RWPE1 (cell line): ENCODE results near the gene CASP10.
"Not testable (repeated sequence)": the region's sequence is repeated elsewhere in the genome, so short reads cannot be mapped to it uniquely, and the experiment has no call there.

Experiments used
- CTCF ChIA-PET: fragments of 350-600 bp; sonication (Branson Sonifier 250); formaldehyde crosslinking; extraction: SDS; loops from one replicate; lab custom pipeline; 2021; lab: Yijun Ruan, JAX
- POLR2A ChIA-PET: fragments of 400-600 bp; formaldehyde crosslinking; extraction: SDS; loops from one replicate; lab custom pipeline; 2020; ENCODE audit warnings: antibody characterized with exemption; ENCODE audit not compliant: low non-redundant PET; lab: Yijun Ruan, JAX
- DNase-seq: peaks from one replicate; pipeline ENCODE4 v3.0.0; 2012; ENCODE audit warnings: low spot score
- H3K27ac ChIP-seq: fragments of 450-650 bp; 2 replicates; pipeline ENCODE4 v1.5.1; 2017
- TF ChIP-seq, protein P1 (sequence below): fragments of 450-650 bp; conservative IDR thresholded peaks from 2 replicates; pipeline ENCODE4 v1.5.1; 2017; ENCODE audit warnings: low read depth, mild to moderate bottlenecking

CASP10 gene

DNA sequence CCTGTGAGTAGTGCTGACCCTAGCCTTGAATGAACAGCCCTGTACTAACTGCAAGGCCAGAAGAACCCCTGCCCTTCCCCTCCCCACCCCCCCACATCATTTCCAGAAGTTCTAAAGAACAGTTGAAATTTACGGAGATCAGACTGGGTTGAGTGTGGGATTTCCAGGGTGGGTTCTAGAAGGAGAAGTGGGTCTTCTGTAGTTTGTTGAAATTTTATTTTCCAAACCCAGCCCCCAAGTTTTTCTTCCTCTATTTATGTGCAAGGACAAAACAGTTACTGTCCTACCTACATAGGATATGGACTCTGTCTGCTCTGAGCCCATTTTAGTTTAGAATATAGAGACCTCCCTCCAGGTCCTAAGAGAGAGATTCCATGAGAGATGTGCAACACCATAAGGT lies 26.3 kb upstream of the CASP10 start:
- ChIA-PET POLR2A (no interaction called here), CTCF (interaction anchor here (0.5 kb wide), 1 partner anchor 26 kb away, joined by 4 read pairs; no protein-coding TSS in a partner anchor)
- no peak for DNase-seq

DNA sequence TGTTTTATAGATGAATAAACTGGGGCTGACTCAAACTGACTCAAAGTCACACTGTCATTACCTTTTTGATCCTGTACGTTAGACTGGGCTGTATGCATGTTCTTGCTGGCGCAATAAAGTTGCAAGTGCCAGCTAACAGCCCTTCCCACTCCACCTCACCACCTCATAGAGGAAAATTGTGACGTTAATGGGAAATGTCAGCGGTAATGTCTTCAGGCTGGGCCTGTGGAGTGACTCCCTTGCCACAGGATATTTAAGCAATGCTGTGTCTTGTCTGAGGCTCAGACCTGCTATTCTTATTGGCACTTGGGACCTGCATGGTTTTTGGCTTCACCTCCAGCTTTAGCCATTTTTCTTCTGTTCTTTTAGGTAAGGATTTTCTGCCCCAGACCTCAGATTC lies 25.2 kb upstream of the CASP10 start:
- CTCF ChIA-PET, result interaction anchor here (0.7 to 1.7 kb wide), 9 partner anchors 13 to 375 kb away, joined by 3 to 7 read pairs (median 3); partner anchors contain the start of gene CFLAR
- DNase-seq, result no peak
- TF ChIP-seq, protein P1, sequence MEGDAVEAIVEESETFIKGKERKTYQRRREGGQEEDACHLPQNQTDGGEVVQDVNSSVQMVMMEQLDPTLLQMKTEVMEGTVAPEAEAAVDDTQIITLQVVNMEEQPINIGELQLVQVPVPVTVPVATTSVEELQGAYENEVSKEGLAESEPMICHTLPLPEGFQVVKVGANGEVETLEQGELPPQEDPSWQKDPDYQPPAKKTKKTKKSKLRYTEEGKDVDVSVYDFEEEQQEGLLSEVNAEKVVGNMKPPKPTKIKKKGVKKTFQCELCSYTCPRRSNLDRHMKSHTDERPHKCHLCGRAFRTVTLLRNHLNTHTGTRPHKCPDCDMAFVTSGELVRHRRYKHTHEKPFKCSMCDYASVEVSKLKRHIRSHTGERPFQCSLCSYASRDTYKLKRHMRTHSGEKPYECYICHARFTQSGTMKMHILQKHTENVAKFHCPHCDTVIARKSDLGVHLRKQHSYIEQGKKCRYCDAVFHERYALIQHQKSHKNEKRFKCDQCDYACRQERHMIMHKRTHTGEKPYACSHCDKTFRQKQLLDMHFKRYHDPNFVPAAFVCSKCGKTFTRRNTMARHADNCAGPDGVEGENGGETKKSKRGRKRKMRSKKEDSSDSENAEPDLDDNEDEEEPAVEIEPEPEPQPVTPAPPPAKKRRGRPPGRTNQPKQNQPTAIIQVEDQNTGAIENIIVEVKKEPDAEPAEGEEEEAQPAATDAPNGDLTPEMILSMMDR, result no peak
- H3K27ac ChIP-seq, result peak overlapping the region; percentile 63
- POLR2A ChIA-PET, result no interaction called here

More for the DNA sequence above, 26.3 kb upstream of the CASP10 start:
- H3K27ac ChIP-seq, result no peak overlapping the region
- TF ChIP-seq, protein P1, result no peak

GRCh38 chr2:201158111-201158929 lies 24.6 kb upstream of the CASP10 start:
- TF ChIP-seq, protein P1, result peak; percentile 60
- DNase-seq, result peak; percentile 67
- peak overlapping the region; percentile 63; the same call in 1 of the 2 replicates for H3K27ac ChIP-seq
- ChIA-PET CTCF (interaction anchor here (0.6 to 1.7 kb wide), 11 partner anchors 13 to 374 kb away, joined by 3 to 7 read pairs (median 3); partner anchors contain the start of gene CFLAR), POLR2A (no interaction called here)

DNA sequence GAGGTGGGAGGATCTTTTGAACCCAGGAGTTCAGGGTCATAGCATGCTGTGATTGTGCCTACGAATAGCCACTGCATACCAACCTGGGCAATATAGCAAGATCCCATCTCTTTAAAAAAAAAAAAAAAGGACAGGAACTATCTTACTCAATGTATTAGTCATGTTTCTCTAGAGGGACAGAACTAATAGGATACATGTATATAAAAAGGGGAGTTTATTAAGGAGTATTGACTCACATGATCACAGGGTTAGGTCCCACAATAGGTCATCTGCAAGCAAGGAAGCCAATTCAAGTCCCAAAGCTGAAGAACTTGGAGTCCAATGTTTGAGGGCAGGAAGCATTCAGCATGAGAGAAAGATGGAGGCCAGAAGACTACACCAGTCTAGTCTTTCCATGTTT lies 18.8 kb upstream of the CASP10 start:
- TF ChIP-seq, protein P1, result no peak
- POLR2A ChIA-PET, result no interaction called here
- no peak overlapping the region for H3K27ac ChIP-seq
- CTCF ChIA-PET, result no interaction called here
- DNase-seq, result no peak

DNA sequence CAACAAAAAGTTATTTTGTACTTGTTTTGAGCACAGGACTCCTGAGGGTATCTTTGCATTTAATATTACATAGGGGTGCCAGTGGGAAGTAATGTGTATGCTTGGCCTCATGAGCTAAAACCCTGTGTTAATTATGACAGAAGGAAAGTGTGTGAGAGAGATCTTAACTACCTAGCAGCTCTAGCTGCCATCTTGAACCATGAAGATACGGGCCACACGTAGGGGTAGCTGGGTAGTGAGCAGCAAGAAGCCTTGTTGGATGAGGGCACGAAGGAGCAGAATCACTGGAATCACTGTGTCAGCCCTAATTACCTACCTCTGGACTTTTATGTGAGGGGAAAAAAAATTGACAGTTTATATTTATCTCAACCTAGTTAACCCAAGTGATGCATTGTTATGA lies 15.4 kb upstream of the CASP10 start:
- ChIA-PET POLR2A (no interaction called here), CTCF (interaction anchor here (1.1 to 1.3 kb wide), 2 partner anchors 64 to 65 kb away, joined by 3 read pairs; no protein-coding TSS in a partner anchor)
- no peak overlapping the region for H3K27ac ChIP-seq
- TF ChIP-seq, protein P1, result no peak
- no peak for DNase-seq

DNA sequence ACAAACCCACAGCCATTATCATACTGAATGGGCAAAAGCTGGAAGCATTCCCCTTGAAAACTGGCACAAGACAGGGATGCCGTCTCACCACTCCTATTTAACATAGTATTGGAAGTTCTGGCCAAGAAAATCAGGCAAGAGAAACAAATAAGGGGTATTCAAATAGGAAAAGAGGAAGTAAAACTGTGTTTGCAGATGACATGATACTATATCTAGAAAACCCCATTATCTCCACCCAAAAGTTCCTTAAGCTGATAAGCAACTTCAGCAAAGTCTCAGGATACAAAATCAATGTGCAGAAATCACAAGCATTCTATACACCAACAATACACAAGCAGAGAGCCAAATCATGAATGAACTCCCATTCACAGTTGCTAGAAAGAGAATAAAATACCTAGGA lies 14.4 kb upstream of the CASP10 start:
- POLR2A ChIA-PET, DNase-seq, H3K27ac ChIP-seq: not testable (repeated sequence)
- CTCF ChIA-PET, result interaction anchor here (0.6 to 1.3 kb wide), 4 partner anchors 63 to 263 kb away, joined by 3 to 4 read pairs (median 4); no protein-coding TSS in a partner anchor
